ENCODE measurements around the gene TUSC7.

TUSC7 gene

GRCh38 chr3:116728454-116728853, 18.9 kb downstream of the TUSC7 start:
- no peaks in the 10 kb centered on the region for H3K36me3 ChIP-seq (ENCODE audit: control insufficient read depth in 2 of 2, insufficient read depth in 1 of 2, low read length in 2 of 2)
- H3K4me3 ChIP-seq (ENCODE audit: low read depth, low read length), result no peak overlapping the region
- POLR2A ChIA-PET, result no interaction called here
- CTCF ChIA-PET, result no interaction called here
- H3K9me3 ChIP-seq (ENCODE audit: control insufficient read depth, insufficient read depth, low read depth, low read length), result no peaks in the 10 kb centered on the region
- H3K4me1 ChIP-seq (ENCODE audit: control insufficient read depth, insufficient read depth, low read length), result no peaks in the 10 kb centered on the region
- TF ChIP-seq ZNF529 (tag by site-specific recombination; IDR thresholded peaks at IDR 0.05; ENCODE audit: insufficient replicate concordance) (no peak), ZNF580 (tag by site-specific recombination; IDR thresholded peaks at IDR 0.05) (no peak), ZNF341 (tag by site-specific recombination; IDR thresholded peaks at IDR 0.05; ENCODE audit: low read depth) (no peak), SCRT1 (tag by site-specific recombination; IDR thresholded peaks at IDR 0.05; ENCODE audit: borderline replicate concordance) (no peak), SETDB1 (IDR thresholded peaks at IDR 0.05; ENCODE audit: insufficient read length, low read length) (no peak), ZNF138 (tag by site-specific recombination; IDR thresholded peaks at IDR 0.05; ENCODE audit: borderline replicate concordance) (no peak), HOXC10 (CRISPR knock-in tag; IDR thresholded peaks at IDR 0.05) (no peak), ZNF555 (tag by site-specific recombination; conservative IDR thresholded peaks at IDR 0.05) (no peak)
- TF ChIP-seq, protein P1, sequence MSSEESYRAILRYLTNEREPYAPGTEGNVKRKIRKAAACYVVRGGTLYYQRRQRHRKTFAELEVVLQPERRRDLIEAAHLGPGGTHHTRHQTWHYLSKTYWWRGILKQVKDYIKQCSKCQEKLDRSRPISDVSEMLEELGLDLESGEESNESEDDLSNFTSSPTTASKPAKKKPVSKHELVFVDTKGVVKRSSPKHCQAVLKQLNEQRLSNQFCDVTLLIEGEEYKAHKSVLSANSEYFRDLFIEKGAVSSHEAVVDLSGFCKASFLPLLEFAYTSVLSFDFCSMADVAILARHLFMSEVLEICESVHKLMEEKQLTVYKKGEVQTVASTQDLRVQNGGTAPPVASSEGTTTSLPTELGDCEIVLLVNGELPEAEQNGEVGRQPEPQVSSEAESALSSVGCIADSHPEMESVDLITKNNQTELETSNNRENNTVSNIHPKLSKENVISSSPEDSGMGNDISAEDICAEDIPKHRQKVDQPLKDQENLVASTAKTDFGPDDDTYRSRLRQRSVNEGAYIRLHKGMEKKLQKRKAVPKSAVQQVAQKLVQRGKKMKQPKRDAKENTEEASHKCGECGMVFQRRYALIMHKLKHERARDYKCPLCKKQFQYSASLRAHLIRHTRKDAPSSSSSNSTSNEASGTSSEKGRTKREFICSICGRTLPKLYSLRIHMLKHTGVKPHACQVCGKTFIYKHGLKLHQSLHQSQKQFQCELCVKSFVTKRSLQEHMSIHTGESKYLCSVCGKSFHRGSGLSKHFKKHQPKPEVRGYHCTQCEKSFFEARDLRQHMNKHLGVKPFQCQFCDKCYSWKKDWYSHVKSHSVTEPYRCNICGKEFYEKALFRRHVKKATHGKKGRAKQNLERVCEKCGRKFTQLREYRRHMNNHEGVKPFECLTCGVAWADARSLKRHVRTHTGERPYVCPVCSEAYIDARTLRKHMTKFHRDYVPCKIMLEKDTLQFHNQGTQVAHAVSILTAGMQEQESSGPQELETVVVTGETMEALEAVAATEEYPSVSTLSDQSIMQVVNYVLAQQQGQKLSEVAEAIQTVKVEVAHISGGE (tag by site-specific recombination; conservative IDR thresholded peaks at IDR 0.05; ENCODE audit: low read depth), result no peak
- no peak overlapping the region for H3K27ac ChIP-seq (ENCODE audit: extremely low read depth, low read depth, low read length)

- Histone ChIP-seq H3K4me3 (ENCODE audit: low read depth, low read length) (no peak overlapping the region), H3K27ac (ENCODE audit: extremely low read depth, low read depth, low read length) (no peak overlapping the region), H3K4me1 (ENCODE audit: control insufficient read depth, insufficient read depth, low read length) (no peaks in the 10 kb centered on the region), H3K36me3 (ENCODE audit: control insufficient read depth in 2 of 2, insufficient read depth in 1 of 2, low read length in 2 of 2) (no peaks in the 10 kb centered on the region), H3K9me3 (ENCODE audit: control insufficient read depth, insufficient read depth, low read depth, low read length) (no peaks in the 10 kb centered on the region)
- CTCF ChIA-PET, result no interaction called here
- POLR2A ChIA-PET, result no interaction called here
- TF ChIP-seq ZNF391 (tag by site-specific recombination; IDR thresholded peaks at IDR 0.05; ENCODE audit: borderline replicate concordance, low read depth), result no peak
- no peak for TF ChIP-seq ZNF530 (tag by site-specific recombination; IDR thresholded peaks at IDR 0.05; ENCODE audit: low read depth)
- TF ChIP-seq MEIS1 (CRISPR knock-in tag; IDR thresholded peaks at IDR 0.05; ENCODE audit: borderline replicate concordance), result no peak
- TF ChIP-seq KLF10 (tag by site-specific recombination; IDR thresholded peaks at IDR 0.05), result no peak
- TF ChIP-seq ZNF488 (tag by site-specific recombination; IDR thresholded peaks at IDR 0.05), result no peak
- TF ChIP-seq ZNF223 (tag by site-specific recombination; IDR thresholded peaks at IDR 0.05), result no peak
- no peak for TF ChIP-seq ZNF629 (tag by site-specific recombination; IDR thresholded peaks at IDR 0.05)
- TF ChIP-seq ZNF335 (tag by site-specific recombination; conservative IDR thresholded peaks at IDR 0.05), result no peak
- no peak for TF ChIP-seq ZSCAN16 (tag by site-specific recombination; IDR thresholded peaks at IDR 0.05)
- no peak for TF ChIP-seq ZNF433 (tag by site-specific recombination; IDR thresholded peaks at IDR 0.05; ENCODE audit: low read depth)
- no peak for TF ChIP-seq ZNF426 (tag by site-specific recombination; IDR thresholded peaks at IDR 0.05)
- TF ChIP-seq, protein P2, sequence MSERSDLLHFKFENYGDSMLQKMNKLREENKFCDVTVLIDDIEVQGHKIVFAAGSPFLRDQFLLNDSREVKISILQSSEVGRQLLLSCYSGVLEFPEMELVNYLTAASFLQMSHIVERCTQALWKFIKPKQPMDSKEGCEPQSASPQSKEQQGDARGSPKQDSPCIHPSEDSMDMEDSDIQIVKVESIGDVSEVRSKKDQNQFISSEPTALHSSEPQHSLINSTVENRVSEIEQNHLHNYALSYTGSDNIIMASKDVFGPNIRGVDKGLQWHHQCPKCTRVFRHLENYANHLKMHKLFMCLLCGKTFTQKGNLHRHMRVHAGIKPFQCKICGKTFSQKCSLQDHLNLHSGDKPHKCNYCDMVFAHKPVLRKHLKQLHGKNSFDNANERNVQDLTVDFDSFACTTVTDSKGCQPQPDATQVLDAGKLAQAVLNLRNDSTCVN (tag by site-specific recombination; optimal IDR thresholded peaks at IDR 0.05), result no peak
- TF ChIP-seq ZNF311 (tag by site-specific recombination; IDR thresholded peaks at IDR 0.05; ENCODE audit: borderline replicate concordance), result no peak
- TF ChIP-seq ZNF280D (tag by site-specific recombination; IDR thresholded peaks at IDR 0.05), result no peak
- no peak for TF ChIP-seq ZNF350 (tag by site-specific recombination; IDR thresholded peaks at IDR 0.05)
- no peak for TF ChIP-seq ZNF610 (tag by site-specific recombination; IDR thresholded peaks at IDR 0.05; ENCODE audit: borderline replicate concordance)
Measured at GRCh38 chr3:116734243-116734642, 24.7 kb downstream of the TUSC7 start.

Data from HEK293 (cell line).